H1 (cell line): ENCODE data around the gene LINGO4. TPM values are rescaled to one million over a fixed set of nuclear protein-coding genes. Genes with fewer than 3 reads are reported as not detected.
A peak's percentile ranks its signal among the peaks of the same experiment; 100 is the strongest.

Source experiments
- CTCF ChIA-PET: fragments of 300-600 bp; sonication (Branson Sonifier 250); formaldehyde crosslinking; loops from one replicate; lab custom pipeline; 2021; ENCODE audit not compliant: partially characterized antibody; lab: Charles Lee
- POLR2A ChIA-PET: fragments of 300-600 bp; sonication (Branson Sonifier 250); formaldehyde crosslinking; loops from one replicate; lab custom pipeline; 2021; ENCODE audit warnings: inconsistent platforms; ENCODE audit not compliant: partially characterized antibody; lab: Charles Lee
- DNase-seq, 2 experiments: peaks; one replicate each; pipeline versions ENCODE4 v3.0.0 to v3.0.0-alpha.2; 2010 to 2022; ENCODE audit warnings: low spot score in 2 of 2, low read depth in 1 of 2, mixed read lengths in 1 of 2
- FAIRE-seq: peaks from 2 replicates; lab custom pipeline; 2011; peaks lifted over from hg19 to GRCh38; lab: Jason Lieb, UNC
- H2AFZ ChIP-seq: 2 replicates; pipeline ENCODE4 v1.8.1; 2012; ENCODE audit warnings: low read length, inconsistent platforms
- H2AK5ac ChIP-seq: 2 replicates; pipeline ENCODE4 v1.6.1; 2013; ENCODE audit warnings: low read depth, low read length
- H2BK120ac ChIP-seq: replicated peaks from 2 replicates; pipeline ENCODE3; 2013; ENCODE audit warnings: low read depth, low read length, inconsistent platforms
- H2BK12ac ChIP-seq: 2 replicates; pipeline ENCODE4 v1.6.1; 2013; ENCODE audit warnings: low read depth, low read length
- H2BK15ac ChIP-seq: 2 replicates; pipeline ENCODE4 v1.6.1; 2013; ENCODE audit warnings: low read length
- H2BK20ac ChIP-seq: 2 replicates; pipeline ENCODE4 v1.6.1; 2013; ENCODE audit warnings: low read length
- H2BK5ac ChIP-seq: 2 replicates; pipeline ENCODE4 v1.6.1; 2013; ENCODE audit warnings: low read depth, low read length
- H3K14ac ChIP-seq: 2 replicates; pipeline ENCODE4 v1.6.1; 2013; ENCODE audit warnings: inconsistent platforms; ENCODE audit not compliant: insufficient read length
- H3K18ac ChIP-seq: 2 replicates; pipeline ENCODE4 v1.6.1; 2013; ENCODE audit warnings: low read length; ENCODE audit errors: extremely low read depth
- H3K23ac ChIP-seq: 2 replicates; pipeline ENCODE4 v1.6.1; 2013; ENCODE audit warnings: inconsistent platforms; ENCODE audit not compliant: insufficient read length
- H3K23me2 ChIP-seq: 2 replicates; pipeline ENCODE4 v1.6.1; 2013; ENCODE audit warnings: low read depth, low read length
- H3K27ac ChIP-seq: 2 replicates; pipeline ENCODE4 v1.6.1; 2011; ENCODE audit warnings: low read depth, low read length, inconsistent platforms
- H3K27me3 ChIP-seq, 4 experiments: replicated peaks in 1 of 4; 1 replicate in 1 of 4; 2 replicates in 3 of 4; pipeline versions ENCODE4 v1.6.1 to v1.8.1; 2011 to 2013; ENCODE audit warnings: low read length in 3 of 4, mild to moderate bottlenecking in 3 of 4, inconsistent platforms in 2 of 4, mixed read lengths in 2 of 4, moderate library complexity in 1 of 4; ENCODE audit not compliant: control insufficient read depth in 3 of 4, insufficient read depth in 3 of 4; ENCODE audit errors: extremely low read depth in 1 of 4
- H3K36me3 ChIP-seq, 4 experiments: 2 replicates each; pipeline versions ENCODE4 v1.6.1 to v1.8.1; 2011 to 2013; ENCODE audit warnings: mild to moderate bottlenecking in 4 of 4, low read length in 3 of 4, moderate library complexity in 2 of 4, control low read depth in 1 of 4, inconsistent platforms in 1 of 4; ENCODE audit not compliant: insufficient read depth in 4 of 4, control insufficient read depth in 2 of 4
- H3K4ac ChIP-seq: replicated peaks from 2 replicates; pipeline ENCODE3; 2013; ENCODE audit warnings: low read length, low read depth, mixed read lengths, inconsistent platforms; ENCODE audit not compliant: insufficient read length
- H3K4me1 ChIP-seq, 4 experiments: replicated peaks in 1 of 4; 1 replicate in 1 of 4; 2 replicates in 3 of 4; pipeline versions ENCODE4 v1.6.1 to v1.8.1; 2011 to 2013; ENCODE audit warnings: low read length in 3 of 4, inconsistent platforms in 2 of 4, mixed read lengths in 1 of 4; ENCODE audit not compliant: insufficient read depth in 4 of 4, control insufficient read depth in 3 of 4
- H3K4me2 ChIP-seq, 2 experiments: 2 replicates each; pipeline versions ENCODE4 v1.6.1 to v1.8.1; 2011 to 2013; ENCODE audit warnings: low read depth in 2 of 2, low read length in 2 of 2, control low read depth in 1 of 2, inconsistent platforms in 1 of 2, mild to moderate bottlenecking in 1 of 2; ENCODE audit not compliant: insufficient read depth in 1 of 2
- H3K4me3 ChIP-seq, 4 experiments: fragments of 200-600, 300-600 bp in 1 of 4; sonication (generic), shearing (Covaris generic), sonication (Bioruptor Twin) in 1 of 4; 2 replicates each; pipeline versions ENCODE4 v1.5.1 to v1.8.1; 2011 to 2016; ENCODE audit warnings: low read length in 4 of 4, low read depth in 3 of 4, control low read depth in 2 of 4, inconsistent platforms in 2 of 4, mild to moderate bottlenecking in 2 of 4, mixed read lengths in 1 of 4, moderate library complexity in 1 of 4; ENCODE audit not compliant: insufficient read depth in 2 of 4; ENCODE audit errors: extremely low read depth in 1 of 4
- H3K56ac ChIP-seq: replicated peaks from 2 replicates; pipeline ENCODE3; 2013; ENCODE audit warnings: low read depth, mild to moderate bottlenecking, mixed read lengths, low read length, inconsistent platforms; ENCODE audit not compliant: insufficient read length
- H3K79me1 ChIP-seq: 2 replicates; pipeline ENCODE4 v1.6.1; 2013; ENCODE audit warnings: low read depth, low read length, control low read depth
- H3K79me2 ChIP-seq, 2 experiments: 2 replicates each; pipeline versions ENCODE4 v1.6.1 to v1.8.1; 2012 to 2013; ENCODE audit warnings: low read length in 2 of 2, mild to moderate bottlenecking in 2 of 2, inconsistent platforms in 1 of 2; ENCODE audit not compliant: insufficient read depth in 2 of 2, control insufficient read depth in 1 of 2
- H3K9ac ChIP-seq, 4 experiments: replicated peaks in 1 of 4; 1 replicate in 1 of 4; 2 replicates in 3 of 4; pipeline versions ENCODE4 v1.6.1 to v1.8.1; 2011 to 2013; ENCODE audit warnings: low read depth in 3 of 4, low read length in 3 of 4, control low read depth in 2 of 4, mild to moderate bottlenecking in 2 of 4, moderate library complexity in 2 of 4, inconsistent platforms in 1 of 4; ENCODE audit errors: extremely low read depth in 1 of 4
- H3K9me3 ChIP-seq, 2 experiments: 2 replicates each; pipeline versions ENCODE4 v1.6.1 to v1.8.1; 2012 to 2013; ENCODE audit warnings: mild to moderate bottlenecking in 2 of 2, moderate library complexity in 2 of 2, control low read depth in 1 of 2, inconsistent platforms in 1 of 2, low read depth in 1 of 2, low read length in 1 of 2, mixed read lengths in 1 of 2; ENCODE audit not compliant: insufficient read depth in 2 of 2
- H4K20me1 ChIP-seq, 2 experiments: replicated peaks in 1 of 2; 2 replicates each; pipeline versions ENCODE3 to v1.8.1; 2011 to 2013; ENCODE audit warnings: inconsistent platforms in 2 of 2, low read length in 2 of 2, mild to moderate bottlenecking in 1 of 2; ENCODE audit not compliant: insufficient read depth in 2 of 2, control insufficient read depth in 1 of 2
- H4K5ac ChIP-seq: 2 replicates; pipeline ENCODE4 v1.6.1; 2013; ENCODE audit warnings: low read length, low read depth, mixed read lengths, inconsistent platforms; ENCODE audit not compliant: insufficient read length
- H4K8ac ChIP-seq: 2 replicates; pipeline ENCODE4 v1.8.0; 2013; ENCODE audit warnings: mild to moderate bottlenecking, moderate library complexity, low read length, inconsistent platforms; ENCODE audit not compliant: insufficient read depth; ENCODE audit errors: extremely low read depth
- H4K91ac ChIP-seq: replicated peaks from 2 replicates; pipeline ENCODE3; 2013; ENCODE audit warnings: low read length, mixed read lengths, inconsistent platforms; ENCODE audit not compliant: insufficient read length
- BACH1 ChIP-seq: IDR thresholded peaks from 2 replicates; pipeline ENCODE4 v1.6.1; 2012; ENCODE audit warnings: low read length, improper control_type of control experiment
- CHD1 ChIP-seq: IDR thresholded peaks from 2 replicates; pipeline ENCODE4 v1.6.1; 2012; ENCODE audit warnings: low read depth, low read length, improper control_type of control experiment
- EGR1 ChIP-seq: IDR thresholded peaks from 2 replicates; pipeline ENCODE4 v1.6.1; 2011; ENCODE audit warnings: low read depth, low read length, borderline replicate concordance
- EZH2 ChIP-seq: fragments of 200-600 bp; sonication (generic); IDR thresholded peaks from 2 replicates; pipeline ENCODE4 v1.7.1; 2012; ENCODE audit warnings: low read depth, mild to moderate bottlenecking, moderate library complexity, low read length, inconsistent platforms; ENCODE audit not compliant: severe bottlenecking
- GTF2F1 ChIP-seq: IDR thresholded peaks from 2 replicates; pipeline ENCODE4 v1.6.1; 2012; ENCODE audit warnings: low read depth, low read length, improper control_type of control experiment, borderline replicate concordance
- JUN ChIP-seq: IDR thresholded peaks from 2 replicates; pipeline ENCODE4 v1.6.1; 2011; ENCODE audit warnings: low read depth, mild to moderate bottlenecking, improper control_type of control experiment, low read length
- POU5F1 ChIP-seq: IDR thresholded peaks from 2 replicates; pipeline ENCODE4 v1.6.1; 2011; ENCODE audit warnings: low read depth, mild to moderate bottlenecking, low read length, moderate library complexity
- RFX5 ChIP-seq: IDR thresholded peaks from 2 replicates; pipeline ENCODE4 v1.6.1; 2011; ENCODE audit warnings: low read depth, low read length, improper control_type of control experiment, borderline replicate concordance
- RXRA ChIP-seq: IDR thresholded peaks from 2 replicates; pipeline ENCODE4 v1.6.1; 2011; ENCODE audit warnings: low read depth, mild to moderate bottlenecking, low read length, moderate library complexity; ENCODE audit not compliant: insufficient read depth
- SAP30 ChIP-seq: fragments of 300-600 bp; sonication (generic); IDR thresholded peaks from 2 replicates; pipeline ENCODE4 v1.7.1; 2012; ENCODE audit warnings: low read length, moderate library complexity, mild to moderate bottlenecking, inconsistent platforms; ENCODE audit not compliant: insufficient read depth, insufficient replicate concordance
- SP2 ChIP-seq: IDR thresholded peaks from 2 replicates; pipeline ENCODE4 v1.6.1; 2012; ENCODE audit warnings: mild to moderate bottlenecking, low read length, inconsistent platforms
- TBP ChIP-seq: IDR thresholded peaks from 2 replicates; pipeline ENCODE4 v1.6.1; 2011; ENCODE audit warnings: low read depth, low read length, improper control_type of control experiment
- WGBS, 2 experiments: shearing (Covaris generic) in 1 of 2; methylation state at CpG; one replicate each; pipeline versions ENCODE4 v1.1.6 to v1.1.7; 2013 to 2015; ENCODE audit warnings: low lambda C conversion rate in 2 of 2, mixed read lengths in 2 of 2, inconsistent platforms in 1 of 2, low coverage in 1 of 2, missing lambda C conversion rate in 1 of 2; ENCODE audit not compliant: insufficient replicate concordance in 2 of 2, insufficient coverage in 1 of 2, insufficient read length in 1 of 2; ENCODE audit errors: extremely low coverage in 1 of 2, missing lambda C conversion rate in 1 of 2; 5-methylcytosine and 5-hydroxymethylcytosine counted together
- polyA plus RNA-seq, 7 experiments: library from polyadenylated mRNA; depleted of rRNA in 3 of 7; stranded (reverse) in 5 of 7; unstranded in 2 of 7; fragments of >200 nt in 5 of 7; fragments of 200-250 nt in 2 of 7; gene quantifications; 1 replicate in 5 of 7; 2 replicates in 1 of 7; 4 replicates in 1 of 7; pipeline versions ENCODE4 v1.2.1 to v1.2.3, GENCODE V29; 2011 to 2013; ENCODE audit warnings: missing spikeins in 2 of 7, mixed read lengths in 2 of 7
- total RNA-seq: library from RNA; stranded (reverse); fragmentation: NEBNext Ultra II Directional; extraction: Animal tissue kit (Norgen Biotek cat#: 25700); gene quantifications from 2 replicates; pipeline ENCODE4 v1.2.1, GENCODE V29; 2021
- TF ChIP-seq, protein P1 (sequence below): IDR thresholded peaks from 2 replicates; pipeline ENCODE4 v1.6.1; 2012; ENCODE audit warnings: low read length, inconsistent platforms

Gene LINGO4
- total and polyA plus RNA-seq, 2 of the 8 experiments (the other 6 are each of a cell fraction or from before 2014, with no cell fraction given): 0.03 TPM; not detected in 1

DNA sequence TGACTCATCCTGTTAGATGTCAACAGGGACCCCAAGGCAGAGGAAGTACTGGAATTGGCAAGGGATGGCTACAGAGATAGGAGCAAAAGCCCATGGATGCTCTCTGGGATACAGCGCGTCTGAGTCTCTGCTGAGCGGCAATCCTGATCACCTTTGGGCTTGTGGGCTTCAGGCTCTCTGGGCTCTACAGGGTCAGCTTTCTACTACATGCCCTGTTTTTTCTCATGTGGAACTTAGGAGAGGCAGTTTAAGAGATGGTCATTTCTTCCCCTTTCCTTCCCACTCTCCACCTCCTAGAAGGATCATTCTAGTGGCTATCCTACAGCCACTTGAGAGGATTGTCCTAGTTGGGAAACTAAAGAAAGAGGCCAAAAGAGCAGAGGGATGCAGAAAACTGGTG, 1.3 kb downstream of the LINGO4 start:
- Histone ChIP-seq H4K20me1 (no peaks in the 10 kb centered on the region), H3K23me2 (no peaks in the 10 kb centered on the region), H3K36me3 (no peaks in the 10 kb centered on the region), H3K4me2 (no peak overlapping the region), H2BK120ac (no peak overlapping the region), H3K4me1 (no peaks in the 10 kb centered on the region), H2BK12ac (0 out of 2 replicates have a peak overlapping the region, but pooled peaks have one; percentile 9), H2BK5ac (no peak overlapping the region), H4K91ac (no peak overlapping the region), H2BK20ac (no peak overlapping the region), H2AK5ac (no peak overlapping the region), H3K27me3 (peaks cover 0 to 3% (median 1%) of the 10 kb centered on the region in 4 experiments; a peak in 1 of 7 replicates), H3K23ac (no peak overlapping the region), H3K9ac (no peak overlapping the region), H3K56ac (no peak overlapping the region), H3K18ac (no peak overlapping the region), H3K9me3 (no peaks in the 10 kb centered on the region), H4K8ac (no peak overlapping the region), H3K79me1 (no peaks in the 10 kb centered on the region), H2AFZ (no peak overlapping the region), H3K4ac (no peak overlapping the region), H2BK15ac (no peak overlapping the region), H3K14ac (no peak overlapping the region), H3K4me3 (no peak overlapping the region), H4K5ac (no peak overlapping the region), H3K27ac (no peak overlapping the region), H3K79me2 (no peaks in the 10 kb centered on the region)
- ChIA-PET POLR2A (interaction anchor here (0.8 to 3.2 kb wide), 2 partner anchors 36 to 41 kb away, joined by 3 to 9 read pairs; partner anchors contain the start of genes C2CD4D and MRPL9), CTCF (interaction anchor here (1.3 to 2.4 kb wide), 4 partner anchors 8 to 32 kb away, joined by 3 to 9 read pairs (median 8); partner anchors contain the start of gene TDRKH)
- DNase-seq (no peak), FAIRE-seq (no peak)
- WGBS, 2 experiments: 93% methylated on average over 3 of the region's 3 CpGs; no CpG with 5 or more reads in 1 of the 2 experiments
- TF ChIP-seq, protein P1, sequence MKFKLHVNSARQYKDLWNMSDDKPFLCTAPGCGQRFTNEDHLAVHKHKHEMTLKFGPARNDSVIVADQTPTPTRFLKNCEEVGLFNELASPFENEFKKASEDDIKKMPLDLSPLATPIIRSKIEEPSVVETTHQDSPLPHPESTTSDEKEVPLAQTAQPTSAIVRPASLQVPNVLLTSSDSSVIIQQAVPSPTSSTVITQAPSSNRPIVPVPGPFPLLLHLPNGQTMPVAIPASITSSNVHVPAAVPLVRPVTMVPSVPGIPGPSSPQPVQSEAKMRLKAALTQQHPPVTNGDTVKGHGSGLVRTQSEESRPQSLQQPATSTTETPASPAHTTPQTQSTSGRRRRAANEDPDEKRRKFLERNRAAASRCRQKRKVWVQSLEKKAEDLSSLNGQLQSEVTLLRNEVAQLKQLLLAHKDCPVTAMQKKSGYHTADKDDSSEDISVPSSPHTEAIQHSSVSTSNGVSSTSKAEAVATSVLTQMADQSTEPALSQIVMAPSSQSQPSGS: no peak
- no peak for TF ChIP-seq CHD1
- no peak for TF ChIP-seq RXRA
- TF ChIP-seq SP2: no peak
- no peak for TF ChIP-seq EGR1
- no peak for TF ChIP-seq TBP
- no peak for TF ChIP-seq RFX5
- no peak for TF ChIP-seq JUN
- TF ChIP-seq POU5F1: no peak
- no peak for TF ChIP-seq SAP30
- TF ChIP-seq BACH1: no peak
- no peak for TF ChIP-seq EZH2
- TF ChIP-seq GTF2F1: no peak
